Measurements from ENCODE around the gene KLF17.
A peak's percentile ranks its signal among the peaks of the same experiment; 100 is the strongest.

Gene KLF17

DNA sequence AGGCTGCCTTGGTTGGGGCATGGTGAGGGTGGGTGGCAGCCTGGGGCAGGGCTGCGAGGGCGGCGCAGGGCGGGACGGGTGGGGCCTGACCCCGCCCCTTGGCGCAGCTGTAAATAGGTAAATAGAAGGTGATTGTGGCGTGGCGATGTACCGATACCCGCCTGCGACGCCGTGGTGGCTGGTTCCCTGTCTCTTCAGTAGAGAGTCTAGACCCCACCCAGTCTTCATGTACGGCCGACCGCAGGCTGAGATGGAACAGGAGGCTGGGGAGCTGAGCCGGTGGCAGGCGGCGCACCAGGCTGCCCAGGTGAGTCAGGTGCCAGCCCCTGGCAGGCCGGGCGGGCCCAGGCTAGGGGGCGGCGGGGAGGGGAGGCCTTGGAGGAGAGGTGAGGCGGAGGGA is at the start of gene KLF17:
Gene KLF17, plus strand, starts transcription at position 140 of the 400 bp plus-strand sequence. Its CDS starts 87 bp downstream, at position 227.
- no peaks in the 10 kb centered on the region for H3K36me3 Mint-ChIP-seq
- peaks cover 10% of the 10 kb centered on the region for H3K4me1 Mint-ChIP-seq
- H3K9me3 Mint-ChIP-seq: no peaks in the 10 kb centered on the region
- no peak within 1 kb of the TSS for H3K4me3 Mint-ChIP-seq
- H3K27me3 Mint-ChIP-seq: peaks cover 15% of the 10 kb centered on the region
- no peak for ATAC-seq
- H3K27ac Mint-ChIP-seq: no peak within 1 kb of the TSS

GRCh38 chr1:44071461-44071860 is 47.2 kb upstream of the KLF17 start:
- Mint-ChIP-seq H3K27me3 (no peaks in the 10 kb centered on the region), H3K27ac (no peak overlapping the region), H3K9me3 (peaks cover 2% of the 10 kb centered on the region), H3K4me3 (no peak overlapping the region), H3K4me1 (peaks cover 62% of the 10 kb centered on the region), H3K36me3 (no peaks in the 10 kb centered on the region)
- no peak for ATAC-seq

GRCh38 chr1:44072204-44072603 is 46.4 kb upstream of the KLF17 start:
- Mint-ChIP-seq H3K4me3 (no peak overlapping the region), H3K4me1 (peaks cover 60% of the 10 kb centered on the region), H3K9me3 (peaks cover 2% of the 10 kb centered on the region), H3K36me3 (no peaks in the 10 kb centered on the region), H3K27me3 (no peaks in the 10 kb centered on the region), H3K27ac (no peak overlapping the region)
- ATAC-seq: no peak

DNA sequence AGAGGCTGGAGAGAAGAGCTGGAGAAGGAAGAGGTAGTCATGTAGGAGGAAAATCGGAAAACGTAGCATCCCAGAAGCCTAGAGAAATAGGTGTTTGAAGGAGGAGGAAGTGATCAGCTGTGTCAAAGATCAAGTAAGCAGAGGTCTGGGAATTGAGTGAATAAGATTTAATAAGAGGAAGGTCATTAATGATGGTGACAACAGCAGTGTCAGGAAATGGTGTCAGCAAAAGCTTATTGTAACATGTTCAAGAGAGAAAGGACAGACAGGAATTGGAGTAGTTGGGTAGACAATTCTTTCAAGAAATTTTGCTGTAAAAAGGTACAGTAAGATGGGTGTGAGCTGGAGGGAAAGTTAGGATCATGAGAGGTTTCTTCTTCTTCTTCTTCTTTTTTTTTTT is 45.8 kb upstream of the KLF17 start:
- Mint-ChIP-seq H3K27me3 (no peaks in the 10 kb centered on the region), H3K4me3 (no peak overlapping the region), H3K4me1 (peaks cover 53% of the 10 kb centered on the region), H3K27ac (no peak overlapping the region), H3K36me3 (no peaks in the 10 kb centered on the region), H3K9me3 (peaks cover 2% of the 10 kb centered on the region)
- no peak for ATAC-seq

GRCh38 chr1:44073528-44073927 is 45.1 kb upstream of the KLF17 start:
- Mint-ChIP-seq H3K9me3 (peaks cover 2% of the 10 kb centered on the region), H3K27ac (no peak overlapping the region), H3K36me3 (no peaks in the 10 kb centered on the region), H3K4me3 (no peak overlapping the region), H3K4me1 (peaks cover 47% of the 10 kb centered on the region), H3K27me3 (no peaks in the 10 kb centered on the region)
- peak; percentile 75 for ATAC-seq

DNA sequence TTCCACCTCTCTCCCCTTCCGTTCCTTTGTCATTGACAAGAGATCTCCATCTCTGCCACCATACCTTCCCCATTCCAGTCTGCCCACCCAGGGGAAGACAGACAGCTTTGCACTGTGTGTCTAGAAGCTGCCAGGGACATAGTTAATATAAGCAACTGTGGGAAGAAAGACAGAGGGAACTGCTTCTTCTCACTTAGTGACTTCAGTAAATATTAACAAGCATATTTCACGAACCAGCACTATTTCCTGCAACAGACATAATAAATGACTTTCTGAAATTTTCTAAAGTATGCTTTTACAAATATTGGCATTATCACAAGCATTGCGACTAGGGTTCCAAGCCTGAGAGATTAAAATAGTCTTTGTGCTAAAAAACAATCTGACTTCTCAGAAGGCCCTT is 44.2 kb upstream of the KLF17 start:
- H3K9me3 Mint-ChIP-seq: no peaks in the 10 kb centered on the region
- peaks cover 43% of the 10 kb centered on the region for H3K4me1 Mint-ChIP-seq

GRCh38 chr1:44076066-44076465 is 42.6 kb upstream of the KLF17 start:
- H3K36me3 Mint-ChIP-seq: no peaks in the 10 kb centered on the region
- no peaks in the 10 kb centered on the region for H3K27me3 Mint-ChIP-seq
- no peak for ATAC-seq
- H3K27ac Mint-ChIP-seq: no peak overlapping the region
- peaks cover 36% of the 10 kb centered on the region for H3K4me1 Mint-ChIP-seq
- no peaks in the 10 kb centered on the region for H3K9me3 Mint-ChIP-seq
- no peak overlapping the region for H3K4me3 Mint-ChIP-seq

More for the DNA sequence above, 44.2 kb upstream of the KLF17 start:
- no peak for ATAC-seq
- Mint-ChIP-seq H3K27me3 (no peaks in the 10 kb centered on the region), H3K36me3 (no peaks in the 10 kb centered on the region), H3K27ac (no peak overlapping the region), H3K4me3 (no peak overlapping the region)

GRCh38 chr1:44077421-44077820 is 41.2 kb upstream of the KLF17 start:
- no peaks in the 10 kb centered on the region for H3K9me3 Mint-ChIP-seq
- peaks cover 8% of the 10 kb centered on the region for H3K27me3 Mint-ChIP-seq
- ATAC-seq: no peak
- no peak overlapping the region for H3K27ac Mint-ChIP-seq
- H3K36me3 Mint-ChIP-seq: no peaks in the 10 kb centered on the region
- no peak overlapping the region for H3K4me3 Mint-ChIP-seq
- H3K4me1 Mint-ChIP-seq: peaks cover 26% of the 10 kb centered on the region

GRCh38 chr1:44078104-44078503 is 40.5 kb upstream of the KLF17 start:
- Mint-ChIP-seq H3K4me1 (peaks cover 20% of the 10 kb centered on the region), H3K36me3 (no peaks in the 10 kb centered on the region), H3K4me3 (no peak overlapping the region), H3K27ac (no peak overlapping the region), H3K9me3 (no peaks in the 10 kb centered on the region), H3K27me3 (peaks cover 14% of the 10 kb centered on the region)
- ATAC-seq: no peak

DNA sequence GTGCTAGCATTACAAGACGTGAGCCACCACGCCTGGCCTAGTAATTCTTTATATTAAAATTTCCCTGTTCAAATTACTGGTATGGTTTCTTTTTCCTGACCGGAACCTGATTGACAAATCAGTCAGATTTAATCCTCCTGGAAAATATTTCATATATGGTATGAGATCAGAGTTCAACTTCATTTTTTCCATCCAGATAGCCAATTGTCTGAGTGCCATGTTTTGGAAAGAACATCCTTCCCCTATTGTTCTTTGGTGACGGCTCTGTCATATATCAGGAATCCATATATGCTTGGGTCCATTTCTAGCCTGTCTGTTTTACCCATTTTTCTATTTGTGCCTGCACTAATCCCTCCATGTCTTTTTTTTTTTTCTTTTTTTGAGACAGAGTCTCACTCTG is 39.1 kb upstream of the KLF17 start:
- Mint-ChIP-seq H3K36me3 (no peaks in the 10 kb centered on the region), H3K9me3 (no peaks in the 10 kb centered on the region), H3K27ac (no peak overlapping the region), H3K27me3 (peaks cover 24% of the 10 kb centered on the region), H3K4me3 (no peak overlapping the region), H3K4me1 (peaks cover 5% of the 10 kb centered on the region)
- no peak for ATAC-seq

GRCh38 chr1:44084998-44085675 is 33.5 kb upstream of the KLF17 start:
- H3K27ac Mint-ChIP-seq: no peak overlapping the region
- no peak overlapping the region for H3K4me3 Mint-ChIP-seq
- no peak for ATAC-seq
- H3K36me3 Mint-ChIP-seq: no peaks in the 10 kb centered on the region
- peaks cover 57% of the 10 kb centered on the region for H3K27me3 Mint-ChIP-seq
- H3K4me1 Mint-ChIP-seq: no peaks in the 10 kb centered on the region
- H3K9me3 Mint-ChIP-seq: no peaks in the 10 kb centered on the region

GRCh38 chr1:44086692-44087474 is 31.7 kb upstream of the KLF17 start:
- ATAC-seq: no peak
- Mint-ChIP-seq H3K36me3 (no peaks in the 10 kb centered on the region), H3K4me3 (no peak overlapping the region), H3K27ac (no peak overlapping the region), H3K27me3 (peaks cover 62% of the 10 kb centered on the region), H3K9me3 (no peaks in the 10 kb centered on the region), H3K4me1 (no peaks in the 10 kb centered on the region)

DNA sequence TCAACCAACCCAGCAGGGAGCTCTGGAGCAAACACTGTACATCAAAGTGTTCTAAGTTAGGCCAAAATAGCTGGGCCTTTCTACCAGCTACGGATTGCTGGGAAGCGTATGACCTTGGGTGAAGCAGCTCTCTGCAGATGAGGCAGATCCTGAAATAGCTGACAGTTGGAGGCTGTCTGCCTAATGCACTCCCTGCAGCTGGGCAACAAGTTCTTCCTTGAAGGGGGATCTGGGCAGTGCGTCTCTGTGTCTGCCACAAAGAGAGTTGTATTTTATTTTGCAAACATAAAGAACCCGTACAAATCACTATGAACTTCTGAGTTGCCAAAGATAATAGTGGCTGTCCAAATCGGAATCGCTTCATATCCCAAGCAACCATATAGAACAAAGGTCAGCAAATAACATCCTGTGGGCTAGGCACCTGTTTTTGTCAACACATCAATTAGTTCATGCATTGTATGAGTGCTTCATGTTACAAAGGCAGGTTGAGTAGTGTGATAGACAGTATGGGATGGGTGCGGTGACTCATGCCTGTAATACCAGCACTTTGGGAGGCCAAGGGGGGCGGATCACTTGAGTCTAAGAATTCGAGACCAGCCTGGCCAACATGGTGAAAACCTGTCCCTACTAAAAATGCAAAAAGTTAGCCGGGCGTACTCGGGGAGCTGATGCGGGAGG is 29.1 kb upstream of the KLF17 start:
- Mint-ChIP-seq H3K4me1 (no peaks in the 10 kb centered on the region), H3K4me3 (no peak overlapping the region), H3K9me3 (no peaks in the 10 kb centered on the region), H3K27ac (no peak overlapping the region), H3K36me3 (no peaks in the 10 kb centered on the region), H3K27me3 (peaks cover 41% of the 10 kb centered on the region)
- ATAC-seq: no peak

DNA sequence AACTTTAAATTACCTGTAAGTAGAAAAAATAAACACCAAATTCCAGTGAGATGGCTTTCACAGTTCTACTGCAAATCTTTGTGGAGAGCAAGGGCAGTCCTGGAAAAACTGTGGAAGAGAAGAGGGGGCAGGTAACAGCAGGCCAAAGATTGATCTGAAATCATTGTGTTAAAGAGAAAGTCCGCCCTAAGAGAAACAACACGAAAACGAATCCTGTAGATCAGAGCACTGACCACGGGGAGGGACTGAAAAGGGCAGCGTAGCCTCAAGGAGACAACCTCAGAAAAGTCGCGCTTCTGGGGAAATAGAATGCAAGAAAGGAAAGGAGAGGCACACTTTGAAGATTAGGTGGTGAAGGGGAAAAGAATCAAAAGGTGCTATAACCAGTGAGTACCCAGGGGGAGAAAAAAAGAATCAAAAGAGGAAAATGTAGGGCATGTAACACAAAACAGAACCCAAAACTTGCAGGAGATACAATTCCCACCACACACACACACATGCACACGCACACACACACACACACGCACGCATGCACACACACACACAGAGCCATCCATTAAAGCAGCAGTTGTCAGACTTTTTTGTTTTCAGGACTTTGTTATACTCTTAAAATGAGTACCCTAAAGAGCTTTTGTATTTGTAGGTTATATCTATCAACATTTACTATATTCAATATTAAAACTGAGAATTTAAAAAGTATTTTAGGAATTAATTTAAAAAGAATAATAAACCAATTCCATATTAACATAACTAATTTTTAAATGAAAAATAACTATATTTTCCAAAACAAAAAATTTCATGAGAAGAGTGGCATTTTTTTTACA is 28.0 kb upstream of the KLF17 start:
- no peak overlapping the region for H3K4me3 Mint-ChIP-seq

GRCh38 chr1:44094047-44094446 is 24.6 kb upstream of the KLF17 start:
- H3K27ac Mint-ChIP-seq: no peak overlapping the region
- no peaks in the 10 kb centered on the region for H3K4me1 Mint-ChIP-seq
- no peak overlapping the region for H3K4me3 Mint-ChIP-seq
- peaks cover 17% of the 10 kb centered on the region for H3K27me3 Mint-ChIP-seq
- no peak for ATAC-seq
- no peaks in the 10 kb centered on the region for H3K9me3 Mint-ChIP-seq
- H3K36me3 Mint-ChIP-seq: no peaks in the 10 kb centered on the region

More for the DNA sequence above, 28.0 kb upstream of the KLF17 start:
- H3K36me3 Mint-ChIP-seq: no peaks in the 10 kb centered on the region
- no peaks in the 10 kb centered on the region for H3K9me3 Mint-ChIP-seq
- peaks cover 32% of the 10 kb centered on the region for H3K27me3 Mint-ChIP-seq
- no peaks in the 10 kb centered on the region for H3K4me1 Mint-ChIP-seq
- ATAC-seq: no peak
- H3K27ac Mint-ChIP-seq: no peak overlapping the region

All from stimulated activated memory B cell treated with anti-CD40 and anti-IgM and Interleukin-4, amounts not matched to agents 10 μg/mL and 1 μg/mL and 100 μg/mL, for 72 hours (primary cell).